Neural cell (in vitro differentiated cells): ENCODE measurements around the gene THADA. TPM values are rescaled to one million over a fixed set of nuclear protein-coding genes. Genes with fewer than 3 reads are reported as not detected.

Experiments used
- H2AFZ ChIP-seq: fragments of 200-600, 300-800 bp; sonication (generic), shearing (Covaris generic); 2 replicates; pipeline ENCODE4 v1.6.0; 2014; ENCODE audit warnings: low read depth, mild to moderate bottlenecking, antibody characterized with exemption, low read length, moderate library complexity
- H3F3A ChIP-seq: fragments of 200-600 bp; shearing (Covaris generic); 2 replicates; pipeline ENCODE4 v1.6.1; 2016; ENCODE audit warnings: mild to moderate bottlenecking, moderate library complexity, mixed read lengths, antibody characterized with exemption, low read length; ENCODE audit not compliant: insufficient read depth, poor library complexity, severe bottlenecking
- H3K27ac ChIP-seq: fragments of 200-600, 300-800 bp; sonication (generic), shearing (Covaris generic); 2 replicates; pipeline ENCODE4 v1.5.1; 2014; ENCODE audit warnings: mild to moderate bottlenecking, low read length, moderate library complexity
- H3K27me3 ChIP-seq: fragments of 300-800, 200-600 bp; sonication (generic), shearing (Covaris generic); 2 replicates; pipeline ENCODE4 v1.6.0; 2014; ENCODE audit warnings: mild to moderate bottlenecking, low read depth, low read length, moderate library complexity; ENCODE audit not compliant: insufficient read depth
- H3K36me3 ChIP-seq: fragments of 300-800, 200-600 bp; sonication (generic), shearing (Covaris generic); 2 replicates; pipeline ENCODE4 v1.5.1; 2014; ENCODE audit warnings: mild to moderate bottlenecking, antibody characterized with exemption, low read length, moderate library complexity; ENCODE audit not compliant: insufficient read depth
- H3K4me2 ChIP-seq: fragments of 300-800, 200-600 bp; sonication (generic), shearing (Covaris generic); 2 replicates; pipeline ENCODE4 v1.6.0; 2014; ENCODE audit warnings: mild to moderate bottlenecking, low read length
- H3K4me3 ChIP-seq: fragments of 300-800, 200-600 bp; sonication (generic), shearing (Covaris generic); 2 replicates; pipeline ENCODE4 v1.5.1; 2014; ENCODE audit warnings: mild to moderate bottlenecking, low read length, moderate library complexity
- H3K79me2 ChIP-seq: fragments of 200-600 bp; shearing (Covaris generic); replicated peaks from 2 replicates; pipeline ENCODE4 v1.6.0; 2014; ENCODE audit warnings: mild to moderate bottlenecking, low read length, moderate library complexity; ENCODE audit not compliant: insufficient read depth
- H3K9ac ChIP-seq: fragments of 300-800, 200-600 bp; sonication (generic), shearing (Covaris generic); 2 replicates; pipeline ENCODE4 v1.6.1; 2016; ENCODE audit warnings: mild to moderate bottlenecking, low read length, mixed read lengths
- H3K9me2 ChIP-seq: fragments of 200-600 bp; shearing (Covaris generic); 2 replicates; pipeline ENCODE4 v1.6.1; 2016; ENCODE audit warnings: mild to moderate bottlenecking, low read length, mixed read lengths; ENCODE audit not compliant: insufficient read depth
- H3K9me3 ChIP-seq: fragments of 200-600, 300-800 bp; sonication (generic), shearing (Covaris generic); 2 replicates; pipeline ENCODE4 v1.6.1; 2016; ENCODE audit warnings: mild to moderate bottlenecking, mixed run types, low read length, moderate library complexity, mixed read lengths
- H4K20me1 ChIP-seq: fragments of 200-600 bp; shearing (Covaris generic); 2 replicates; pipeline ENCODE4 v1.6.1; 2016; ENCODE audit warnings: mild to moderate bottlenecking, mixed run types; ENCODE audit not compliant: insufficient read depth
- EP300 ChIP-seq: fragments of 450-650 bp; conservative IDR thresholded peaks from 2 replicates; pipeline ENCODE4 v1.6.1; 2014; ENCODE audit warnings: antibody characterized with exemption, mild to moderate bottlenecking, moderate library complexity; ENCODE audit not compliant: poor library complexity, severe bottlenecking
- EZH2 ChIP-seq: fragments of 200-600, 300-800 bp; shearing (Covaris generic), sonication (generic); IDR thresholded peaks from 2 replicates; pipeline ENCODE4 v1.6.1; 2014; ENCODE audit warnings: antibody characterized with exemption, low read length, borderline replicate concordance, mild to moderate bottlenecking; ENCODE audit not compliant: insufficient read depth, poor library complexity, severe bottlenecking
- MXI1 ChIP-seq: fragments of 450-650 bp; conservative IDR thresholded peaks from 2 replicates; pipeline ENCODE4 v1.6.1; 2014; ENCODE audit warnings: antibody characterized with exemption, mild to moderate bottlenecking; ENCODE audit not compliant: poor library complexity, severe bottlenecking
- POLR2AphosphoS5 ChIP-seq: IDR thresholded peaks from 2 replicates; pipeline ENCODE4 v1.6.1; 2012
- RAD21 ChIP-seq: fragments of 450-650 bp; conservative IDR thresholded peaks from 2 replicates; pipeline ENCODE4 v1.6.1; 2014; ENCODE audit warnings: antibody characterized with exemption, mild to moderate bottlenecking, moderate library complexity
- SMC3 ChIP-seq: fragments of 450-650 bp; conservative IDR thresholded peaks from 2 replicates; pipeline ENCODE4 v1.6.1; 2014; ENCODE audit warnings: antibody characterized with exemption, mild to moderate bottlenecking, moderate library complexity; ENCODE audit not compliant: poor library complexity
- TAF1 ChIP-seq: IDR thresholded peaks from 2 replicates; pipeline ENCODE4 v1.6.1; 2012; ENCODE audit warnings: low read depth
- polyA plus RNA-seq: library from polyadenylated mRNA; depleted of rRNA; stranded (reverse); fragments of >200 nt; gene quantifications from 2 replicates; pipeline ENCODE4 v1.2.3, GENCODE V29; 2014
- TF ChIP-seq, protein P1 (sequence below): IDR thresholded peaks from 2 replicates; pipeline ENCODE4 v1.6.1; 2012; ENCODE audit warnings: borderline replicate concordance
- TF ChIP-seq, protein P2 (sequence below): fragments of 450-650 bp; IDR thresholded peaks from 2 replicates; pipeline ENCODE4 v1.5.1; 2014; ENCODE audit warnings: antibody characterized with exemption, mild to moderate bottlenecking, moderate library complexity; ENCODE audit not compliant: poor library complexity, severe bottlenecking

THADA gene
- polyA plus RNA-seq, 1 donor from 2014 or later, result 8.5 TPM

DNA sequence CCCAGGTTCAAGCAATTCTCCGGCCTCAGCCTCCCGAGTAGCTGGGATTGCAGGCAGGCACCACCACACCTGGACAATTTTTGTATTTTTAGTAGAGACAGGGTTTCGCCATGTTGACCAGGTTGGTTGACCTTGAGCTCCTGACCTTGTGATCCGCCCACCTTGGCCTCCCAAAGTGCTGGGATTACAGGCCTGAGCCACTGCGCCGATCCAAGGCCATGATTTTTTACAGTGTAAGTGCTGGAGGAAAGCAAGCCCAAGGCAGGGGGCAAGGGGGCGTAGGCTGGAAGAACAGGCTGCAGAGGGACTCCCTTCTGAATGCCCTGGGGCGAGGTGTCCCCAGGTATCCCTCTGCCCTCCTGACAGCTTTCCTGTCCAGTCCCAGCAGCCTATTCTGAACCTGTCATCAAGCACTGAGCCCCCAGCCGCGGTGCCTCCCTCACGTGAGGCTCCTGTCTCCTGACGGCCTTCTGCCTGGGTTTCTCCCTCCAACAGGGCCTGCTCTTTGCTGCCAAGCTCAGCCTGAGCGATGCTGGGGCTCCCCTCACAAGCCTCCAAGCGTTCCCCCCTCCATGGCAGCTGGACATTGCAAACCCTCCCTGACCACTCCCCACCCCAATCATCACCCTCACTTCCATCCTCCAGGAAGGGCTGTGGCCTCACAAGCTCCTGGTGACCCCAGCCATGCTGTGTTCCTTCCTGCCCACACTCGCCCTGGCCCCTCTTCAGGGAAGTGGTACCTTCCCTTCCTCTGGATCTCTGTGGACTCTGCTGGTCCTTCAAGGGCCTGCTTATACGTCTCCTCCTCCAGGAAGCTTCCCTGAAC lies 407.1 kb downstream of the THADA start:
- H2AFZ ChIP-seq, result no peak overlapping the region
- no peaks in the 10 kb centered on the region for H3K9me3 ChIP-seq
- H3K9me2 ChIP-seq, result no peaks in the 10 kb centered on the region
- no peak overlapping the region for H3K4me3 ChIP-seq
- TF ChIP-seq, protein P1, sequence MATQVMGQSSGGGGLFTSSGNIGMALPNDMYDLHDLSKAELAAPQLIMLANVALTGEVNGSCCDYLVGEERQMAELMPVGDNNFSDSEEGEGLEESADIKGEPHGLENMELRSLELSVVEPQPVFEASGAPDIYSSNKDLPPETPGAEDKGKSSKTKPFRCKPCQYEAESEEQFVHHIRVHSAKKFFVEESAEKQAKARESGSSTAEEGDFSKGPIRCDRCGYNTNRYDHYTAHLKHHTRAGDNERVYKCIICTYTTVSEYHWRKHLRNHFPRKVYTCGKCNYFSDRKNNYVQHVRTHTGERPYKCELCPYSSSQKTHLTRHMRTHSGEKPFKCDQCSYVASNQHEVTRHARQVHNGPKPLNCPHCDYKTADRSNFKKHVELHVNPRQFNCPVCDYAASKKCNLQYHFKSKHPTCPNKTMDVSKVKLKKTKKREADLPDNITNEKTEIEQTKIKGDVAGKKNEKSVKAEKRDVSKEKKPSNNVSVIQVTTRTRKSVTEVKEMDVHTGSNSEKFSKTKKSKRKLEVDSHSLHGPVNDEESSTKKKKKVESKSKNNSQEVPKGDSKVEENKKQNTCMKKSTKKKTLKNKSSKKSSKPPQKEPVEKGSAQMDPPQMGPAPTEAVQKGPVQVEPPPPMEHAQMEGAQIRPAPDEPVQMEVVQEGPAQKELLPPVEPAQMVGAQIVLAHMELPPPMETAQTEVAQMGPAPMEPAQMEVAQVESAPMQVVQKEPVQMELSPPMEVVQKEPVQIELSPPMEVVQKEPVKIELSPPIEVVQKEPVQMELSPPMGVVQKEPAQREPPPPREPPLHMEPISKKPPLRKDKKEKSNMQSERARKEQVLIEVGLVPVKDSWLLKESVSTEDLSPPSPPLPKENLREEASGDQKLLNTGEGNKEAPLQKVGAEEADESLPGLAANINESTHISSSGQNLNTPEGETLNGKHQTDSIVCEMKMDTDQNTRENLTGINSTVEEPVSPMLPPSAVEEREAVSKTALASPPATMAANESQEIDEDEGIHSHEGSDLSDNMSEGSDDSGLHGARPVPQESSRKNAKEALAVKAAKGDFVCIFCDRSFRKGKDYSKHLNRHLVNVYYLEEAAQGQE, result no peak
- no peak for TF ChIP-seq POLR2AphosphoS5
- no peak for TF ChIP-seq MXI1
- no peak for TF ChIP-seq EZH2
- TF ChIP-seq, protein P2, sequence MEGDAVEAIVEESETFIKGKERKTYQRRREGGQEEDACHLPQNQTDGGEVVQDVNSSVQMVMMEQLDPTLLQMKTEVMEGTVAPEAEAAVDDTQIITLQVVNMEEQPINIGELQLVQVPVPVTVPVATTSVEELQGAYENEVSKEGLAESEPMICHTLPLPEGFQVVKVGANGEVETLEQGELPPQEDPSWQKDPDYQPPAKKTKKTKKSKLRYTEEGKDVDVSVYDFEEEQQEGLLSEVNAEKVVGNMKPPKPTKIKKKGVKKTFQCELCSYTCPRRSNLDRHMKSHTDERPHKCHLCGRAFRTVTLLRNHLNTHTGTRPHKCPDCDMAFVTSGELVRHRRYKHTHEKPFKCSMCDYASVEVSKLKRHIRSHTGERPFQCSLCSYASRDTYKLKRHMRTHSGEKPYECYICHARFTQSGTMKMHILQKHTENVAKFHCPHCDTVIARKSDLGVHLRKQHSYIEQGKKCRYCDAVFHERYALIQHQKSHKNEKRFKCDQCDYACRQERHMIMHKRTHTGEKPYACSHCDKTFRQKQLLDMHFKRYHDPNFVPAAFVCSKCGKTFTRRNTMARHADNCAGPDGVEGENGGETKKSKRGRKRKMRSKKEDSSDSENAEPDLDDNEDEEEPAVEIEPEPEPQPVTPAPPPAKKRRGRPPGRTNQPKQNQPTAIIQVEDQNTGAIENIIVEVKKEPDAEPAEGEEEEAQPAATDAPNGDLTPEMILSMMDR, result no peak
- no peak for TF ChIP-seq SMC3
- no peak for TF ChIP-seq RAD21
- TF ChIP-seq TAF1, result no peak
- TF ChIP-seq EP300, result no peak
- H3K36me3 ChIP-seq, result no peaks in the 10 kb centered on the region
- no peak overlapping the region for H3K27ac ChIP-seq
- no peaks in the 10 kb centered on the region for H4K20me1 ChIP-seq
- no peaks in the 10 kb centered on the region for H3F3A ChIP-seq
- no peaks in the 10 kb centered on the region for H3K79me2 ChIP-seq
- no peak overlapping the region for H3K4me2 ChIP-seq
- no peaks in the 10 kb centered on the region for H3K27me3 ChIP-seq
- H3K9ac ChIP-seq, result no peak overlapping the region

DNA sequence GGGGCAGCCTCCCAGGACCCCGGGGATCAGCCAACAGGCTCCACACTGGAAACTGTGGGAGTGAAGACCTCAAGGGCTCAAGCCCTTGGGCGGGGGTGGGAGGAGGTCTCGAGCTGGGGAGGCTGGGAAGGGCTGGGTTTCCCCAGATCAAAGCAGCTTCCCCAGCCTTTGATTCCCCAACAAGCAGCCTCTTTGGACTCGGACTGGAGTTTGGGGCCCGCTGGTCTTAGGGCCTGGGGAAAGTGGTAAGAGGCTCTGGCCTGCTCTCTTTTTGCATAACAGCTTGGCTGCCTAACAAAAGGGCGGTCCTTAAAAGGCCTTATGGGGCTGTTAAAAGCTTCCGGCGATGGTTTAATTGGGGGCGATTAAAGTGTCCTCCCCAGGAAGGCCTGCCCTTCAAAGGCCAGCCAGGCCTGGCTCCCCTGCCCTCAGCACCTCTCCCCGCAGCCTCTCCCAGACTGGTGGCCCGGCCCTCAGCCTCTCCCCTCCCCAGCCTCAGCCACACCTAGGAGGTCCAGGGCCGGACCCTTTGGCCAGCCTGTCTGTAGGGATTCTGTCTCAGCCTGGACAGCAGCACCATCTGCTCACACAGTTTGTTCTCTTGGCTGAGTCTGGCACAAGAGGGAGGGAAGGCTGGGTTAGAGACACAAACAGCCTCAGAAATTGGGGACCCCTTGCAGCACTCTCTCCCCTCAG lies 409.0 kb downstream of the THADA start:
- Histone ChIP-seq H3K36me3 (no peaks in the 10 kb centered on the region), H3K79me2 (no peaks in the 10 kb centered on the region), H3K4me3 (no peak overlapping the region), H3F3A (no peaks in the 10 kb centered on the region), H3K4me2 (no peak overlapping the region), H4K20me1 (no peaks in the 10 kb centered on the region), H3K9me3 (no peaks in the 10 kb centered on the region), H3K9ac (no peak overlapping the region), H2AFZ (no peak overlapping the region), H3K27me3 (no peaks in the 10 kb centered on the region), H3K9me2 (no peaks in the 10 kb centered on the region), H3K27ac (no peak overlapping the region)
- no peak for TF ChIP-seq RAD21
- TF ChIP-seq EP300, result no peak
- no peak for TF ChIP-seq EZH2
- TF ChIP-seq, protein P1, result no peak
